ENCODE data around the gene TENT5A.

DNA sequence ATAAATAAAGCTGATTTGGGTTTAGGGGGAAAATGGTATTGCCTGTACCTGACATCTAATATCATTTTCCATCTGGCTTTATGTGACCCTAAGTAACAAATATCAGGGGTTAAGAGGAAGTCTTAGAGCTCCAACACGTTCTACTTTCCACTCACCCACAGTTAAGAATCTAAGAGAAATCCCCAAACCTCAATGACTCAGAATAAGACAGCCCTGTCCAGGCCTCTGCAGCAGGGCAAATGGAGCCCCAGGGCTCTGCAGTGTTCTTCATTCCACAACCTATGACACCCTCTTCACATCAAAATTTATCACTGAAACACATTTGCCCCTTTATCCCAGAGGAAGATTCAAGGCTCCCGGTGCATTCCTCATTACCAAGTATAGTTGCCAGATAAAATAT is 20.3 kb upstream of the TENT5A start:
- TF ChIP-seq, protein P1, sequence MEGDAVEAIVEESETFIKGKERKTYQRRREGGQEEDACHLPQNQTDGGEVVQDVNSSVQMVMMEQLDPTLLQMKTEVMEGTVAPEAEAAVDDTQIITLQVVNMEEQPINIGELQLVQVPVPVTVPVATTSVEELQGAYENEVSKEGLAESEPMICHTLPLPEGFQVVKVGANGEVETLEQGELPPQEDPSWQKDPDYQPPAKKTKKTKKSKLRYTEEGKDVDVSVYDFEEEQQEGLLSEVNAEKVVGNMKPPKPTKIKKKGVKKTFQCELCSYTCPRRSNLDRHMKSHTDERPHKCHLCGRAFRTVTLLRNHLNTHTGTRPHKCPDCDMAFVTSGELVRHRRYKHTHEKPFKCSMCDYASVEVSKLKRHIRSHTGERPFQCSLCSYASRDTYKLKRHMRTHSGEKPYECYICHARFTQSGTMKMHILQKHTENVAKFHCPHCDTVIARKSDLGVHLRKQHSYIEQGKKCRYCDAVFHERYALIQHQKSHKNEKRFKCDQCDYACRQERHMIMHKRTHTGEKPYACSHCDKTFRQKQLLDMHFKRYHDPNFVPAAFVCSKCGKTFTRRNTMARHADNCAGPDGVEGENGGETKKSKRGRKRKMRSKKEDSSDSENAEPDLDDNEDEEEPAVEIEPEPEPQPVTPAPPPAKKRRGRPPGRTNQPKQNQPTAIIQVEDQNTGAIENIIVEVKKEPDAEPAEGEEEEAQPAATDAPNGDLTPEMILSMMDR (IDR thresholded peaks at IDR 0.05): no peak
- no peak for TF ChIP-seq POLR2A (IDR thresholded peaks at IDR 0.05)

Measured in lower leg skin (tissue), 3 donors.